UCSD-AML1 (cell line): ENCODE measurements around the gene MTMR6.

Experiments
- DNase-seq: peaks from one replicate; lab custom pipeline; 2025; ENCODE audit not compliant: unreplicated experiment; lab: John Stamatoyannopoulos, UW

The MTMR6 gene

DNA sequence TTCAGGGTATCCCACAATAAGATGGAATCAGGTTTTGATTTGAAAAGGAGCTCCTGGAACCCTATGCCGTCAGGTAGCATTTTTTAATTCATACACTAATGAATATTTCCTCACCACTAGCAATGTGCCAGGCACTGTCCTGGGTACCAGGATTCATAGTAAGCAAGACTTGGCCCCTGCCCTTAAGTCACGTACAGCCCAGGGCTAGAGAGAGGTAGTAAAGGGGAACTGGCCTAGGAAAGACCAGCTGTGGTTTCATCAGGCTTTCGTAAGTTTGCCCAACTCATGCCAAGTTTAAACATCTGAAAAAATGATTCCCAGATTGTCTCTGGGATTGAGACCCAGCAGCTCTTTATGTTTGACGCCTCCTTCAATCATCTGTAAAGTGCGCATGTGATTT, 69.3 kb downstream of the MTMR6 start:
- no peak for DNase-seq

DNA sequence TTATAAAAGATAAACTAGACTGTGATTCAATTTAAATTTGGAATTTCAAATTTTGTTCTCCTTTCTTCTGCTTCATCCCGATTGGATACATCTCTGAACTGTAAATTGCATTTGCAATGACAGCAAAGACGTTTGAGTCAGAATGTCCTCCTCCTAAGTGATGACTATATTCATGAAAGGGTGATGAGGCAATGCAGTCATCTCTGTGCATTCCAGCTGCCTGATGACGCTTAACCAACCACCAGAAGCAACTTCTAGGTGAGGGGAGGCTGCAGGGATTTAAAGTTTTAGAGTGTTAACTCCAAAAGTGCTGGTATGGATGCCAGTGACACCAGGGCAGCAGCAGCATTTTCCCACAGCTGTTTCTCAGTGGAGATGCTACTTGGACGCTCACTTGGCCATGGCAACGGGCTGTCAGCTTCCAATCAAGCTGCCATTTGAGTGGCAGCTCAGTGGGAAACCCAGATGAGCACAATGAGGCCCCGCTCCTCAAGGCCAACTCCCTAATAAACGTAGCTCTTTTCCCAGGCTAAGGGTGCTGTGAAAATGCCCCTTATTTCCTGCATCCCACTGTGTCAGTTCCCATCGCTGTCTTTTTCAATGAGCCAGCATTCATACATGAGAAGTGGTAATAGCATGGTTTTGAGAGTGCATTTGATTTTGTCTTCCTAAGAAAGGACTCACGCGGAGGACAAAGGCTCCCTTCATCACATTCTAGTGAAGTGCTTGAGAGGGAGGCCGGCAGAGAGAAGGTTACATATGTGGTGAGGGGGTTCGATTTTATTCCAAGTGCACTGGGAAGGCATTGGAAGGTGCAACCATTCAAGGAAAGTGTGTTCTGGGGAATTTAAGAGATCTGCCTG, 70.0 kb downstream of the MTMR6 start:
- DNase-seq = no peak

DNA sequence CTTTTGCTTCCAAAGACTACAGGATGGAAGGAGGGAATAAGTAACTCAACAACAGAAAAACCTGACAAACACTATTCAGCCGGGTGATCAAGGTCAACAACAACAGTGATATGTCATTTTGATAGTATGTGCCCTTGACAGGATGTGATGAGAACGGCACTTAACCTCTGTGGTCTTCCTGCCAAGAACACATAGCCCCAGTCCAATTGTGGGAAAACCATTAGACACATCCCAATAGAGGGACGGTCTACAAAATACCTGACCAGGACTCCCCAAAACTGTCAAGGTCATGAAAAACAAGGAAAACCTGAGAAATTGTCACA, 72.1 kb downstream of the MTMR6 start:
- no peak for DNase-seq

DNA sequence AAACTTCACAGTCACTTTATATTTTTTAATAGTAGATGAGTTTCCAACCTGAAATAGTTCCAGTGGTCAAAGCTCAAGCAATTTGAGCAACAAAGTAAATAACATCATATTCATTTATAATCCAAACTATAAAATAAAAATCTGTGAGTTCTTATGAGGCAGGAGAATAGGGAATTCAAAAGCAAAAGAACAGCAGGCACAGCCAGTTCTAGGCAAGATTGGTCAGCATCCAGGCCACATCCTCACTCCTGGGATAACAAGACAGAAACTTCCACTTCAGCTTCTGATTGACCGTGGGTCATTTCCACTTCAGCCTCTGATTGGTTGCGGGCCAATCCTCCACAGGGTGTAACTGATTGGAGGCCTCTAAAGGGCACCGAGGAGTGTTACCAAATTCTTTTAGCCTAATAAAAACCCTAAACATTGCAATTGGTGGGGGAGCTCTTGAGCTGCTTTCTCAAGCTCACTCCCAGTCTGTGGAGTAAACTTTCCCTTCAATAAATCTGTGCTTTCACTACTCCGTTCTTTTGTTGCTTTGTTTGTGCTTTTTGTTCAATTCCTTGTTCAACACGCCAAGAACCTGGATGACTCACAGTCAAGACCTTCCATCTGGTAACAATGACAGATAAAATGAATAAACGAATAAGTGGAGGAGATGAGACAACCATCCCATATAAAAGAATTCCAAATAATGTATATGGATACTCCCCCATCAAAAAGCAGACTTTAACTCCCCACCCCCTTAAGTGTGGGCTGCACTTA, 72.6 kb downstream of the MTMR6 start:
- DNase-seq = no peak

DNA sequence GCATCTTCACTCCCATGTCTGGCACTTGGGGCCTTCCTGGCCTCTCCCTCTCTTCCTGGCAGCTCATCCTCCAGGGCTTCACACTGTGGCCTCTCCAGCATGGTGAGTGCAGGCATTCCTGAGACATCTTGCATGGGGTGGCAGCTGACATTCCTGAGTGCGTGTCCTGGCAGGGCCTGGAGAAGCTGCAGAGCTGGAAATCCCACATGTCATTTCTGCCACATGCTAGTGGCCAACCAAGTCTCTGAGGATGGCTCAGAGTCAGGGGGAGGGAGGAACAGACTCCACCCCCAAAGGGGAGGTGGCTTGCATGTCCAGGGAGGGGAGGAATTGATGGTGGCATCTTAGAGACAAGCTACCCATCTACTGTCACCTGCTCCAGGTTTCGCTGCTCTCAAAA, 73.6 kb downstream of the MTMR6 start:
- no peak for DNase-seq

DNA sequence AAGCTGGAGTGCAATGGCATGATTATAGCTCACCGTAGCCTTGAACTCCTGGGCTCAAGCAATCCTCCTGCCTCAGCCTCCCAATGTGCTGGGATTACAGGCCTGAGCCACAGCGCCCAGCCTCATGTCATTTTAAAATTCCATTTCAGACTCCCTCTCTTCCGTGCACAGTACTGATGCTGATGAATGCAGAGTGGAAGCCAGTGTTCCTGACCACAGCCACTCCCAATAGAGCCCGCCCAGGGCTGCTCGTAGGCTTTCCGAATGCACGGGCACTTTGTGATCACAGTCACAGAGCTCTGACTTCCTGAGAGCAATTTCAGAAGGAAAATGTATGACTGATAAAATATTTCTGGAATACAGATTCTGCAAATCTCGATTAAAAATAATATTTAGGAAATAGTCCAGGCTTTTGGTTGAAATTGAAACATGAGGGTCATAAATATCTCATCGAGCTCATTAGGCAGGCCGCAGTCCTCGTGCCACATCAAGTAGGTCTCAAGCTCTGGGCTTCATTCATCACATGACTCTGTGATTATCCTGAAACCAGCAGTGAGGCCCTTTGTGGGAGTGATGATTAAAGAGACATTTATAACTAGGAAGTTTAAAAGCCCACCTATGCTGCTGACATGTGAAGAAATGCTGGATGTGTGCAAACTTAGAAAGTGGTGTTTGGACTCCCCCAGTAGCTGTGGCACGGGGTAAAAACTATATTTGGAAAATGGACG, 76.3 kb downstream of the MTMR6 start:
- DNase-seq = no peak

DNA sequence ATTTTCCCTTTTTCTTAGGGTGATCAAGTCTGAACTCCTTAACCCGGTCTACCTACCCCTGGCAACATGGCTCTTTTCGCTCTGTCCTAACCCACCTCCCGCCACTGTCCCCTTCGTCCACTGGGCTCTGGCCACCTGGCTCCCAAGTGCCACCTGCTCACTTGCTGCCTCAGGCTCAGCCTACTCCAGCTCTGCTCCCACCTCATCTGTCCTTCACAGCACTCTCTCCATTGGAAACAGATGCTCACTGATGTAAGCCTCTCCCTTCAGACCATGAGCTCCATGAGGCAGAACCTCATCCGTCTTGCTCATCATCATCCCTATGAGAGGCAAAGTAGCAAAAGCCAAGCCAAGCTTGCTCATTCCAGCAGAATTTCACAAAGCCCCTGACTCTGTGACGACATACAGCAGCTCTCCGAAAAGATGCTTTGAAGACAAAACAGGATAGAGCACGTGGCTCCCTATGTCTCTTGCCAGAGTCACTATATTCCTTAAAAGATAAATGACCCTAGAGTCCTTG, 79.9 kb downstream of the MTMR6 start:
- no peak for DNase-seq

DNA sequence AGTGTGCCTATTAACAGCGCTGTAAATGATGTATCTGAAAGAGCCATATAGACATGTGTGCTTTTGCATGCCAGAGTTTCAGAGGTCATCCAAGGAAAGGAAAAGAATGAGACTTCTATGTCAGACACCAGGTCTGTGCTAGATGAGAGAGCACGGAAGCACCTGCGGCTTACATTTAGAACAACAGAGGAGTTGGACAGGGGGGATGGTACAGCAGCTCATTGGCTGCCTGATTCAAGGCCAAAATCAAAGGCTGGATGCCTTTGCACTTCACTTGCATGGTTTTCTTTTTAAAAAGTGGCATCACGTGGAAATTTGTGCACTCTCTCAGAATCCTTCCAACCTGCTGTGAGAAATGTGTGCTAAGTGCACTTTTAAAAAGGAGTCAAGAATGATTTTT, 82.4 kb downstream of the MTMR6 start:
- DNase-seq = no peak

DNA sequence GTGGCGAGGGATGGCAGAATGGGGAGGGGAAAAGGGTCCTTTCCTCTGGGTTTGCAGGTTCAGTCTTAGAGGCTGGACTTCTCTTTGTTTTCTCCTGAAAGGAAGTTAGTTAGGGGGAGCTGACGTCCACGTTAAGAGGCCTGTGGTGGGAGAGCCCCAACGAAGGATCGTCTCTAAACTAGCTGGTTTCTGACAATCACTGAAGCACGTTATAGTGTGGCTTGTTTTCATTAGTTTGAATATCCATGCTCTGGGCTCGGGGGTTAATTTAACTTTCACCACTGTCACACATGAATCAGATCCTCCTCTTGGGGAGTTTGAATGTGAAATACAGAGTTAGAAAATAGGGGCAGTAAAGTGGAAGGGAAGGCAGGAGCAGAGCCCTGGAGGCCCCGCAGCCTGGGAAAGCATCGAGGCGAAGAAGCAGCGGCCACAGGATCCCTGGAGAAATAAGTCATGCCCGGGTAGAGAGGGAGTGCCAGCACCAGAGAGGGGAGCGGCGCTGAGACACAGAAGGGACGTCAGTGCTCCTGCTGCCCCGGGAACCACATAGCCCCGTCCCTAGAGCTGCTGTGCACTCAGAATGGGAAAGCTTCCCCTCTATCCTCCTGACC, 84.1 kb downstream of the MTMR6 start:
- no peak for DNase-seq

DNA sequence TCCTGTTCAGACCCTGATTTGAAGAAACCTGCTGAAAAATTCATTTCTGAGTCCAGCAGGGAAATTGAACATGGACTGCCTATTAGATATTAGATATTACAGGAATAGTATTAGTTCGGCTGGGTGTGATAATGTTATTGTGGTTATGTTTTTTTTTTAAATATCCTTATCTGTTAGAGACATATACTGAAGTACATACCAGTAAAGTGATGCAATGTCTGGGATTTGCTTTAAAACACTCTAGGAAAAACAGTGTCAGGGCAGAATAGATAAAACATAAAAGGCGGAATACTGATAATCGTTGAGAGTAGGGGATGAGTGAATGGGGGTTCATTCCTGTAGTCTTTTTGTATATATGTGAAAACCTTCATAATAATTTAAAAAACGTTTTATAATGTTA, 86.5 kb downstream of the MTMR6 start:
- no peak for DNase-seq

DNA sequence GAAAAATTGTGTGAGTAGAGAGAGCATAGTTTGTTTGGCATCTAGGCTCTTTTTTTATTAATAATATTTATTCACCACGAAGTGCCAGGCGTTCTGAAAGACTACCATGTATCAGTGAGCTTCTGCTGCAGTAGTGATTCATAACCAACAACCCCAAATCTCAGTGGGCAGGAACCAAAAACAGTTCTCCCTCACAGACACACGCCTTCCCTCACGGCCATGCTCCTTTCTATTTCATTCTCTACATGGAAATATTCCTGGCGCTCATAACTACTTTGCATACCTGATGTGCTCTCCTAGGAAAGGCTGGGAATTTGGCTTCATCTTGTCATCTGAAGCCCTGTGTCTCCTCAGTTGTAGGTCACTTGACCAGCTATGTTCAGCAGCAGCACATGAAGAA, 88.6 kb downstream of the MTMR6 start:
- no peak for DNase-seq

DNA sequence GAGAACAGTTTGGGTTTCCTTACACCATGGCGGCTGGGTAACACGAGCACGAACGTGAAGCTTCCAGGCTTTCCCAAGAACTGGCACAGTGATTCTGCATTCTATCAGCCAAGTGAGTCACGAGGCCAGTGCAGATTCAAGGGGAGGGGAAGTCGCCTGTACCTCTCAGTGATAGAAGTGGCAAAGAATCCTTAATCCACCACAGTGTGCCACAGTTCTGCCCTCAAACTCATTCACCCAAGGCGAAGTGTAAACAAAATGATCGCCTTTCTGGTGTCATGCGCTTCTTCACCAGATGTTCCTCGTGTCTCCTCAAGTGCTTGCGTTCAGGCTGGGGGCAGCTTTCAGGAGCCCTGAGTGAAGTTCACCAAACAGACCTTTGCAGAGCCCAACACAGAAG, 90.3 kb downstream of the MTMR6 start:
- DNase-seq = no peak
